ENCODE measurements around the gene IRF7. TPM values are rescaled to one million over a fixed set of nuclear protein-coding genes. Genes with fewer than 3 reads are reported as not detected.

IRF7 gene
- total and polyA plus RNA-seq, 12 donors = 4.5 to 48.4 (median 11.4) TPM

GRCh38 chr11:643849-644738 lies 28.3 kb upstream of the IRF7 start:
- WGBS, 2 donors = 86 to 87% methylated on average over 49 to 50 of the region's 50 CpGs
- peaks cover 0 to 52% (median 6%) of the 10 kb centered on the region in 9 donors for H3K36me3 ChIP-seq

DNA sequence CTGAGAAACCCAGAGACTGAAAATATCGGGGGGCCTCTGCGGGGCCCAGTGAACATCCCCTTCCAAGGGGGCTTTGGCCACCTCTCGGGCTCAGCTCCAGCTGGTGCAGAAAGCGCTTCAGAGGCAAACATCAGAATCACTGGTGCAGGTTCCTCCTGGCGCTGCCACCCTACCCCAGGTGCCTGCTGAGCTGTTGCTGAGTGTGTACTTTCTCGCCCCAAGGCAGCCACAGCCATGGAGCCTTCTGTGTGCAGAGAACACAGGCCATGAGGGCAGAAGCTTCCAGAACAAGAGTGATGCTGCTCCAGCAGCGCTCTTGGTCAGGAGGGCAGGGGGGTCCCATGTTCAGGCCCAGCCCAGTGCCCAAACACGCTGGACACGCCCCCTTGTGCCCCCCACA lies 27.6 kb upstream of the IRF7 start:
- H3K4me3 ChIP-seq = no peak overlapping the region
- peaks cover 3 to 17% (median 10%) of the 10 kb centered on the region in 9 donors for H3K4me1 ChIP-seq
- peaks cover 0 to 45% (median 6%) of the 10 kb centered on the region in 9 donors for H3K36me3 ChIP-seq
- DNase-seq (no peak), ATAC-seq (no peak)
- intact Hi-C loops (cut with DNase I) = no loop called here
- WGBS, 2 donors = 92 to 99% methylated on average over 9 of the region's 9 CpGs
- H3K27me3 ChIP-seq = peaks cover 9 to 28% (median 21%) of the 10 kb centered on the region in 7 donors
- TF ChIP-seq, protein P1, sequence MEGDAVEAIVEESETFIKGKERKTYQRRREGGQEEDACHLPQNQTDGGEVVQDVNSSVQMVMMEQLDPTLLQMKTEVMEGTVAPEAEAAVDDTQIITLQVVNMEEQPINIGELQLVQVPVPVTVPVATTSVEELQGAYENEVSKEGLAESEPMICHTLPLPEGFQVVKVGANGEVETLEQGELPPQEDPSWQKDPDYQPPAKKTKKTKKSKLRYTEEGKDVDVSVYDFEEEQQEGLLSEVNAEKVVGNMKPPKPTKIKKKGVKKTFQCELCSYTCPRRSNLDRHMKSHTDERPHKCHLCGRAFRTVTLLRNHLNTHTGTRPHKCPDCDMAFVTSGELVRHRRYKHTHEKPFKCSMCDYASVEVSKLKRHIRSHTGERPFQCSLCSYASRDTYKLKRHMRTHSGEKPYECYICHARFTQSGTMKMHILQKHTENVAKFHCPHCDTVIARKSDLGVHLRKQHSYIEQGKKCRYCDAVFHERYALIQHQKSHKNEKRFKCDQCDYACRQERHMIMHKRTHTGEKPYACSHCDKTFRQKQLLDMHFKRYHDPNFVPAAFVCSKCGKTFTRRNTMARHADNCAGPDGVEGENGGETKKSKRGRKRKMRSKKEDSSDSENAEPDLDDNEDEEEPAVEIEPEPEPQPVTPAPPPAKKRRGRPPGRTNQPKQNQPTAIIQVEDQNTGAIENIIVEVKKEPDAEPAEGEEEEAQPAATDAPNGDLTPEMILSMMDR (IDR thresholded peaks at IDR 0.05) = no peak
- no peaks in the 10 kb centered on the region for H3K9me3 ChIP-seq
- no peak overlapping the region for H3K27ac ChIP-seq

More at GRCh38 chr11:643849-644738, 28.3 kb upstream of the IRF7 start:
- no peak for DNase-seq
- TF ChIP-seq, protein P1 (IDR thresholded peaks at IDR 0.05) = no peak
- intact Hi-C loops (cut with DNase I) = no loop called here
- Histone ChIP-seq H3K9me3 (no peaks in the 10 kb centered on the region), H3K27me3 (peaks cover 3 to 20% (median 14%) of the 10 kb centered on the region in 7 donors), H3K4me1 (peaks cover 2 to 13% (median 2%) of the 10 kb centered on the region in 9 donors), H3K27ac (no peak overlapping the region), H3K4me3 (no peak overlapping the region)
- ATAC-seq = no peak

GRCh38 chr11:641806-642370 lies 26.1 kb upstream of the IRF7 start:
- ATAC-seq = no peak
- TF ChIP-seq, protein P1 (IDR thresholded peaks at IDR 0.05) = no peak
- peaks cover 0 to 33% (median 6%) of the 10 kb centered on the region in 9 donors for H3K36me3 ChIP-seq
- no peaks in the 10 kb centered on the region for H3K9me3 ChIP-seq
- WGBS, 2 donors = 95% methylated on average over 19 of the region's 19 CpGs
- no peak for DNase-seq
- H3K27ac ChIP-seq = no peak overlapping the region
- H3K4me1 ChIP-seq = peaks cover 4 to 28% (median 21%) of the 10 kb centered on the region in 9 donors
- intact Hi-C loops (cut with DNase I) = no loop called here
- peaks cover 19 to 42% (median 34%) of the 10 kb centered on the region in 7 donors for H3K27me3 ChIP-seq
- no peak overlapping the region for H3K4me3 ChIP-seq

GRCh38 chr11:640021-640706 lies 24.4 kb upstream of the IRF7 start:
- WGBS, 2 donors = 20 to 28% methylated on average over 45 to 69 of the region's 69 CpGs
- ATAC-seq (no peak), DNase-seq (no peak)
- no peaks in the 10 kb centered on the region for H3K9me3 ChIP-seq
- TF ChIP-seq, protein P1 (IDR thresholded peaks at IDR 0.05) = no peak
- H3K27ac ChIP-seq = no peak overlapping the region
- peaks cover 4 to 30% (median 24%) of the 10 kb centered on the region in 9 donors for H3K4me1 ChIP-seq
- H3K27me3 ChIP-seq = peaks cover 19 to 53% (median 40%) of the 10 kb centered on the region in 7 donors
- peak overlapping the region in 1 of 10 donors; percentile 20 for H3K4me3 ChIP-seq
- intact Hi-C loops (cut with DNase I) = no loop called here
- peaks cover 0 to 33% (median 6%) of the 10 kb centered on the region in 9 donors for H3K36me3 ChIP-seq
